GM19467 (cell line): ENCODE measurements around the gene KDM8.
"Not testable (repeated sequence)": the region's sequence is repeated elsewhere in the genome, so short reads cannot be mapped to it uniquely, and the experiment has no call there.

ENCODE experiments used
- ATAC-seq: cut with Tn5 transposase; IDR thresholded peaks from one replicate; pipeline ENCODE4 v1.9.1; 2021; ENCODE audit warnings: mild to moderate bottlenecking, moderate library complexity; ENCODE audit not compliant: unreplicated experiment

The KDM8 gene

GRCh38 chr16:27241658-27242057 is 38.3 kb downstream of the KDM8 start:
- no peak for ATAC-seq

GRCh38 chr16:27242398-27242797 is 39.1 kb downstream of the KDM8 start:
- no peak for ATAC-seq

GRCh38 chr16:27242868-27243590 is 39.7 kb downstream of the KDM8 start:
- ATAC-seq: no peak

GRCh38 chr16:27243725-27244362 is 40.5 kb downstream of the KDM8 start:
- ATAC-seq: no peak

GRCh38 chr16:27244363-27244755 is 41.0 kb downstream of the KDM8 start:
- no peak for ATAC-seq

GRCh38 chr16:27245276-27246172 is 42.2 kb downstream of the KDM8 start:
- ATAC-seq: no peak

- no peak for ATAC-seq
Observed at GRCh38 chr16:27246439-27246838, 43.1 kb downstream of the KDM8 start.

- not testable (repeated sequence) for ATAC-seq
Observed at GRCh38 chr16:27247076-27247475, 43.8 kb downstream of the KDM8 start.

DNA sequence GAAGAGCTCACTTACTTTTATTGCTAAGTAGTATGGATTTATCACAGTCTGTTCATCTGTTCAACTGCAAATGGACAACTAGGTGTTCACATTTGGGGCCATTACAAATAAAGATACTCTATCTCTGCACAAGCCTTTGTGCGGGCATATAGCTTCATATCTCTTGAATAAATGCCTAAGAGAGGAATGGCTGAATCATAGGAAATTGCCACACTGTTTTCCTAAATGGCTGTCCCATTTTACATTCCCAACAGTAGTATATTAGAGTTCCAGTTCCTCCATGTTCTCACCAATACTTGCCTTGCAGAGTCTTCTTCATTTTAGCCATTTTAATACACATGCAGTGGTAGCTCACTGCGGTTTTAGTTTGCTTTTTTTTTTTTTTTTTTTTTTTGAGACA is 44.7 kb downstream of the KDM8 start:
- ATAC-seq: no peak

DNA sequence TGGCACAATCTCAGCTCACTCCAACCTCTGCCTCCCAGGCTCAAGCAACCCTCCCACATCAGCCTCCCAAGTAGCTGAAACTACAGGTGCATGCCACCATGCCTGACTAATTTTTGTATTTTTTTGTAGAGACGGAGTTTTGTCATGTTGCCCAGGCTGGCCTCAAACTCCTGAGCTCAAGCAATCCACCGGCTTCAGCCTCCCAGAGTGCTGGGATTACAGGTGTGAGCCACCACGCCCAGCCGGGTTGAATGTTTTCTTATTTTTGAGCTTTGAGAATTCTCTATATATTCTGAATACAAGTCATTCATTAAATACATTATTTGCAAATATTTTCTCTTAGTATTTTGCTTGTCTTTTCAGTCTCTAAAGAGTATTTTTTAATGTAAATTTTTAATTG is 45.6 kb downstream of the KDM8 start:
- ATAC-seq: not testable (repeated sequence)

- no peak for ATAC-seq
Observed at GRCh38 chr16:27251541-27252205, 48.3 kb downstream of the KDM8 start.

DNA sequence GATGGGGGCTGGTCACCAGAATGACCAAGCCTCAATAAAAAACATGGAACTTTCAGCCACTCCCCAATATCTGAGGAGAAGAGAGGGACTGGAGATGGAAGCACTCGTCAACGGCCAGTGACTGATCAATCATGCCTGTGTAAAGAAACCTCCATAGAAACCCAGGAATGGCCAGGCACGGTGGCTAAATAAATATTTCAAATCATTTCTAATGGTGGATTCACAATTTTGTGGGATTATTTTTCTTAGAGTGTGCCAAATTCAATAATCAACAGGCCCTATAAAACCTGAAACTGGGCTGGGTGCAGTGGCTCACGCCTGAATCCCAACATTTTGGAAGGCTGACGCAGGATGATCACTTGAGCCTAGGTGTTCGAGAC is 48.9 kb downstream of the KDM8 start:
- ATAC-seq: no peak

- ATAC-seq: no peak
Observed at GRCh38 chr16:27253526-27253930, 50.2 kb downstream of the KDM8 start.

DNA sequence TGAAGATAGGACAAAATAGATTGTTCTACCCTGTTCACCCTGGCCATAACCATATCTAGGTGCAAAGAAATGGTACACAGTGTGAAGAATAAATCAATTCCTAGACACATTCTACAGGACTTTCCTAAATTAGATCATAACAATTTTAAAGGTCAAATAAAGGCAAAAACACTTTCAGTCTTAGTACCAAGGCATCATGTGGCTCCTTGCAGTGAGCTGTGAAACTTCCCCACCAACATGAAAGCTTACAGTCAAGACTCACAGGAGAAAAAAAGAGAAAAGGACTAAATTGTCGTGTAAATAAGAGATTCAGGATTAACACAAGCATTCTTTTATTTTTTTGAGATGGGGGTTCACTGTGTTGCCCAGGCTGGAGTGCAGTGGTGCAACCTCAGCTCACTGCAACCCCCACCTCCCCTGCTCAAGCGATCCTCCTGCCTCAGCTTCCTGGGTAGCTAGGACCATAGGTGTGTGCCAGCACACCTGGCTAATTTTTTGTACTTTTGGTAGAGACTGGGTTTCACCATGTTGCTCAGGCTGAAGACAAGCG is 51.0 kb downstream of the KDM8 start:
- ATAC-seq: no peak

GRCh38 chr16:27256861-27257260 is 53.5 kb downstream of the KDM8 start:
- no peak for ATAC-seq

DNA sequence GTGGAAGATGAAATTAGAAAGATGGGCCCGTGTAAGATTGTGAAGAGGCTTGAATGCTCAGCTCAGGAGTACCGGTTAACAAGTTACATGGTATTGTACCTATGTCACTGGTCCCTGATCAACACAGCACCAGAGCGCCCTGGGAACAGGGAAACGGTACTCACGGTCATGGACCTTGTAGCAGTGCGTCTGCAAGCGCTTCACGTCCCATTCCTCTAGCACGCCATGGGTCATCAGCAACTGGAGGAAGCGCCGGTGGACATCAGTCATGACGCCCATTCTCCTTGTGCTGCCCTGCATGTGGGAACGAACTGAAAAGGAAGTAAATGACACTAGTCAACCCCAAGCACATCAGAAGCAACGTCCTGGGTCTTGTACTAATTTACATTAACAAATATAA is 53.9 kb downstream of the KDM8 start:
- no peak for ATAC-seq

GRCh38 chr16:27258241-27258734 is 55.0 kb downstream of the KDM8 start:
- no peak for ATAC-seq

DNA sequence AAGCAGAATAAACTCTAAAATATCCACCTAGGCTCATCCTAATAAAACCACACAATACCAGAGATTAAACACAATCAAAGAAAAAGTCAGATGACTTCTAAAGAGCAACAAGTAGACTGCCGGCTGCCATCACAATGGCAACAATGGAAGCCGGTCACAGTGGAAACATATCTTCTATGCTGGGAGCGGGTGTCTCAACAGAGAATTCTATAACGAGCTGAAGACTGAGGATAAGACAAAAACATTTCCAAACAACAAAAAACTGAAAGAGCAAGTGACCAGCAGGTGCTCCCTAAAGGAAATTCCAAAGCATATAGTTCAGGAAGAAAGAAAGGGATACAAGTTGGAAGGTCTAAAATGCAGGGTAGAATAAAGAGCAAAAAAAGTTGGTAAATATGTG is 56.4 kb downstream of the KDM8 start:
- ATAC-seq: no peak

GRCh38 chr16:27262904-27263423 is 59.6 kb downstream of the KDM8 start:
- ATAC-seq: not testable (repeated sequence)

- no peak for ATAC-seq
Observed at GRCh38 chr16:27264151-27264550, 60.8 kb downstream of the KDM8 start.
